ENCODE results near the gene SUPT7L.

DNA sequence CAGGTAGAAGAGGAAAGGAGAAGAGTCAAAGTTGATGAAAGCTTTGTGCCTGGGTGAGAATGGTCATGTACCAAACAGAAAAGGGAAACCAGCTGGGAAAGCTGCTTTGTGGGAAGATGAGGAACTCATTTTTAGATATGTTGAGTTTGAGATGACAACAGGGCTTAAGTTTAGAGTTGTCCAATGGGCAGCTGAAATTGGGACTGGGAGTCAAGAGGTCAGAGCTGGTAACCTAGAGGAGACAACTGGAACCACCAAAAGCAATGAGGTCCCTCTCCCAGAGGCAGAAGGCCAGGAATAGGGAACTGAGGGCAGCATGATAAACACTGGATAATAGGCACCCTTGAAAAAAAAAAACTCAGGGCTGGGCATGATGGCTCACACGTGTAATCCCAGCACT is 49.1 kb upstream of the SUPT7L start:
- TF ChIP-seq CTCF (IDR thresholded peaks at IDR 0.05) (no peak), POLR2A (IDR thresholded peaks at IDR 0.05) (no peak)
